GM18951 (cell line): ENCODE results near the gene FHOD1.

ENCODE experiments used
- POLR2A ChIP-seq: IDR thresholded peaks from 4 replicates; pipeline ENCODE4 v1.6.1; 2011; ENCODE audit warnings: mild to moderate bottlenecking; ENCODE audit not compliant: insufficient read length, insufficient read depth; ENCODE audit errors: extremely low read depth
- in situ Hi-C: fragments of 300-500 bp; cut with MboI; formaldehyde crosslinking; loops from one replicate; pipeline ENCODE4 v1.12.0; 2022; ENCODE audit warnings: low sequenced_read_pairs, mixed read lengths, inconsistent platforms; ENCODE audit not compliant: unreplicated experiment

FHOD1 gene

DNA sequence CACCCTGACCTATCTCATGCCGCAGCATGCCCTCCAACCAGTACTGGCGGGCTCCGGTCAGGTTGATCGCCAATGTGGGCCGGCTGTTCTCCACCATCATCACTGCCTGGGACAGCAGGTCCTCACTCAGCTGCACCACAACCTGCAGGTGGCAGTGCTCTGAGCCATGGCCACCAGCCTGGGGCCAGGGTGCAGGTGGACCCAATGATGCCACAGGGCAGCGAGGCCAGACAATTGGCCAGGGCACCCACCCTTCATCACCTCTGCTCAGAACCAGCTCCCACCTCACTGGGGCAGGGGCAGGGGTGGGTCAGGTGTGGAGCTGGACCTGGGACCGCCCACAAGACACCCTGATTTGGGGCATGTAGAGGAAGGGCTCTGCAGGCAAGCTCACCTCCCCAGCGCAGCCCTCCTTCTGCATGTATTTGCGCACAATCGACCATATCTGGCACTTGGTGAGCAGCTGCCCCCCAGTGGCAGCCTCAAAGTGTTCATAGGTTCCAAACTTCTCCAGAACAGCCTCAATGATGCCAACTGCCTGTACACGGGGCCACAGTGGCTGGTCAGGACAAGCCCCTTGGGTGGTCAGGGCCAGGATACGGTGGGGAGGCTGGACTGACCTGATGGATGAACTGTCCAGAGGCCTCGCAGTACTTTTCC lies 67.7 kb downstream of the FHOD1 start:
- in situ Hi-C loops: no loop called here
- TF ChIP-seq POLR2A: no peak
